ENCODE data around the gene CLCN7. TPM values are rescaled to one million over a fixed set of nuclear protein-coding genes. Genes with fewer than 3 reads are reported as not detected.

Gene CLCN7
- total RNA-seq, 1 experiment from 2014 or later, result 70.0 TPM

GRCh38 chr16:1520461-1520860 lies 45.6 kb upstream of the CLCN7 start:
- no peak for DNase-seq
- no peak overlapping the region for H4K5ac ChIP-seq (ENCODE audit: insufficient read length, low read depth, low read length)
- no peak overlapping the region for H2AFZ ChIP-seq (ENCODE audit: low read length)
- no CpG with 5 or more reads among the region's 19 CpGs for WGBS (ENCODE audit: extremely low coverage, insufficient read length, low lambda C conversion rate)
- no peak overlapping the region for H3K4ac ChIP-seq (ENCODE audit: low read depth, low read length)
- no peak overlapping the region for H2BK20ac ChIP-seq (ENCODE audit: low read depth, low read length, poor library complexity, severe bottlenecking)
- no peak overlapping the region for H2BK120ac ChIP-seq (ENCODE audit: low read depth, low read length, poor library complexity, severe bottlenecking)
- H3K79me2 ChIP-seq (ENCODE audit: insufficient read depth, low read length), result no peaks in the 10 kb centered on the region
- H3K27me3 ChIP-seq (ENCODE audit: insufficient read depth, low read length), result no peaks in the 10 kb centered on the region
- H4K91ac ChIP-seq (ENCODE audit: insufficient read length, low read depth, low read length), result no peak overlapping the region
- H3T11ph ChIP-seq (ENCODE audit: low read length), result no peak overlapping the region
- TF ChIP-seq CTCF (conservative IDR thresholded peaks at IDR 0.05), result no peak
- no peak overlapping the region for H3K18ac ChIP-seq (ENCODE audit: insufficient read length, low read depth, low read length)
- H3K14ac ChIP-seq (ENCODE audit: insufficient read depth, low read length), result no peak overlapping the region
- no peak overlapping the region for H3K4me2 ChIP-seq (ENCODE audit: insufficient read depth, insufficient read length, low read length)
- H2AK5ac ChIP-seq (ENCODE audit: insufficient read length, low read length), result no peak overlapping the region
- Mint-ChIP-seq H3K4me1 (no peaks in the 10 kb centered on the region), H3K27me3 (ENCODE audit: low read depth) (no peaks in the 10 kb centered on the region), H3K36me3 (ENCODE audit: insufficient read depth in 1 of 3, low read depth in 3 of 3) (peaks cover 0 to 11% (median 1%) of the 10 kb centered on the region in 3 experiments; a peak in 3 of 7 replicates), H3K27ac (0 out of 7 replicates have a peak overlapping the region, but pooled peaks of 1 of the 3 experiments have one; percentile 15), H3K4me3 (no peak overlapping the region), H3K9me3 (no peaks in the 10 kb centered on the region; a peak in 1 of 5 replicates)
- no peak overlapping the region for H2BK12ac ChIP-seq (ENCODE audit: insufficient read length, low read depth, low read length)
- H3K79me1 ChIP-seq (ENCODE audit: insufficient read depth, low read depth, low read length, poor library complexity, severe bottlenecking), result no peaks in the 10 kb centered on the region
- no peak overlapping the region for H3K56ac ChIP-seq (ENCODE audit: insufficient read length, low read depth, low read length)
- H3K23me2 ChIP-seq (ENCODE audit: insufficient read length, low read depth, low read length, poor library complexity, severe bottlenecking), result no peaks in the 10 kb centered on the region
- no peaks in the 10 kb centered on the region for H3K4me1 ChIP-seq (ENCODE audit: insufficient read depth, low read length)
- no peaks in the 10 kb centered on the region for H3K9me3 ChIP-seq (ENCODE audit: control insufficient read depth, low read depth, low read length)
- H3K23ac ChIP-seq (ENCODE audit: insufficient read length, low read depth, low read length), result no peak overlapping the region
- no peak overlapping the region for H3K27ac ChIP-seq (ENCODE audit: insufficient read length, low read depth, low read length)
- H2BK15ac ChIP-seq (ENCODE audit: low read depth, low read length), result no peak overlapping the region
- H4K8ac ChIP-seq (replicated peaks; ENCODE audit: insufficient read length, low read depth, low read length), result no peak overlapping the region
- no peak overlapping the region for H2BK5ac ChIP-seq (ENCODE audit: insufficient read length, low read length)
- H4K20me1 ChIP-seq (ENCODE audit: control insufficient read depth, insufficient read depth, insufficient read length), result no peaks in the 10 kb centered on the region
- H3K9ac ChIP-seq (ENCODE audit: extremely low read depth, insufficient read length, low read length), result no peak overlapping the region
